CD4-positive, alpha-beta T cell treated with Interleukin-10 for 1 hour (primary cell): ENCODE measurements around the gene LLGL1.
"Not testable (repeated sequence)": the region's sequence is repeated elsewhere in the genome, so short reads cannot be mapped to it uniquely, and the experiment has no call there.

Experiments used
- DNase-seq: peaks from one replicate; pipeline ENCODE4 v3.0.0-alpha.2; 2020

The LLGL1 gene

GRCh38 chr17:18194804-18195203 is 30.6 kb upstream of the LLGL1 start:
- no peak for DNase-seq

GRCh38 chr17:18195246-18195645 is 30.2 kb upstream of the LLGL1 start:
- DNase-seq = no peak

- DNase-seq = no peak
Measured at GRCh38 chr17:18197535-18198194, 27.8 kb upstream of the LLGL1 start.

- no peak for DNase-seq
Measured at GRCh38 chr17:18198530-18198929, 26.9 kb upstream of the LLGL1 start.

GRCh38 chr17:18201108-18201507 is 24.3 kb upstream of the LLGL1 start:
- DNase-seq = no peak

- no peak for DNase-seq
Measured at GRCh38 chr17:18203308-18203707, 22.1 kb upstream of the LLGL1 start.

GRCh38 chr17:18205861-18206260 is 19.6 kb upstream of the LLGL1 start:
- no peak for DNase-seq

GRCh38 chr17:18206962-18207361 is 18.5 kb upstream of the LLGL1 start:
- no peak for DNase-seq

- DNase-seq = no peak
Measured at GRCh38 chr17:18208092-18208491, 17.3 kb upstream of the LLGL1 start.

GRCh38 chr17:18213666-18214270 is 11.7 kb upstream of the LLGL1 start:
- DNase-seq = no peak

GRCh38 chr17:18216906-18217305 is 8.5 kb upstream of the LLGL1 start:
- not testable (repeated sequence) for DNase-seq

- peak; percentile 78 for DNase-seq
Measured at GRCh38 chr17:18217412-18218015, 7.9 kb upstream of the LLGL1 start.

- no peak for DNase-seq
Measured at GRCh38 chr17:18218756-18219415, 6.5 kb upstream of the LLGL1 start.

- DNase-seq = no peak
Measured at GRCh38 chr17:18224053-18224386, 1.4 kb upstream of the LLGL1 start.

- DNase-seq = no peak
Measured at GRCh38 chr17:18224387-18225120, 881 bp upstream of the LLGL1 start.

- no peak for DNase-seq
Measured at GRCh38 chr17:18225642-18226283, 328 bp downstream of the LLGL1 start.

- DNase-seq = no peak
Measured at GRCh38 chr17:18226284-18226945, 980 bp downstream of the LLGL1 start.

- DNase-seq = no peak
Measured at GRCh38 chr17:18227635-18228034, 2.2 kb downstream of the LLGL1 start.

GRCh38 chr17:18228176-18228682 is 2.8 kb downstream of the LLGL1 start:
- no peak for DNase-seq

- no peak for DNase-seq
Measured at GRCh38 chr17:18229254-18229653, 3.8 kb downstream of the LLGL1 start.

GRCh38 chr17:18229771-18230170 is 4.3 kb downstream of the LLGL1 start:
- no peak for DNase-seq
